ENCODE data around the gene KRT36.

Gene KRT36

DNA sequence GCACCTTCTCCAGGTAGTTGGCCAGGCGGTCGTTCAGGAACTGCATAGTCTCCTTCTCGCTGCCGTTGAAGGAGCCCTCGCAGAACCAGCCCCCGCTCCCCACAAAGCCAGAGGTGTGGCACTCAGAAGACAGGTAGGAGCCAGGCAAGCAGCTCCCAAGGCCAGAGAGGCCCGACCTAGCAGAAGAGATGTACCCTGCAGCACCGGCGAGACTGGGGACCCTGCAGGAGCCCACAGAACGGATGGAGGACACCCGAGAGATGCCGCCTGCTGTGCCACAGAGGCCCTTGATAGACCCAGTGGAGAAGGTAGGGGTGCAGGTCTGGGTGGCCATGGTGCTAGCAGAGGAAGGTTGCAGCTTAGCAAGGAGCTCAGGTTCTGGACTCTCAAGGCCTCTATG lies at the start of gene KRT36:
KRT36 (minus strand) TSS at position 380 of the 400 bp plus-strand sequence; CDS start at position 334, 46 bp downstream.
- Histone ChIP-seq H3K27me3 (ENCODE audit: control insufficient read depth, insufficient read depth, low read length) (no peaks in the 10 kb centered on the region), H3K9ac (ENCODE audit: low read length) (no peak within 1 kb of the TSS), H3K9me3 (ENCODE audit: control insufficient read depth, low read depth, low read length) (no peaks in the 10 kb centered on the region), H3K4me1 (ENCODE audit: control insufficient read depth, low read depth, low read length) (no peaks in the 10 kb centered on the region), H3K27ac (ENCODE audit: low read length) (no peak within 1 kb of the TSS), H3K36me3 (ENCODE audit: control insufficient read depth, low read depth, low read length) (no peaks in the 10 kb centered on the region), H3K4me3 (ENCODE audit: low read length) (no peak within 1 kb of the TSS)

- no peak overlapping the region for H3K9ac ChIP-seq (ENCODE audit: low read length)
- H3K36me3 ChIP-seq (ENCODE audit: control insufficient read depth, low read depth, low read length), result no peaks in the 10 kb centered on the region
- H3K9me3 ChIP-seq (ENCODE audit: control insufficient read depth, low read depth, low read length), result no peaks in the 10 kb centered on the region
- H3K4me1 ChIP-seq (ENCODE audit: control insufficient read depth, low read depth, low read length), result peaks cover 22% of the 10 kb centered on the region
- no peak overlapping the region for H3K27ac ChIP-seq (ENCODE audit: low read length)
- H3K27me3 ChIP-seq (ENCODE audit: control insufficient read depth, insufficient read depth, low read length), result no peaks in the 10 kb centered on the region
- H3K4me3 ChIP-seq (ENCODE audit: low read length), result no peak overlapping the region
These were observed 49.4 kb upstream of the KRT36 start for GRCh38 chr17:41539071-41539492.

DNA sequence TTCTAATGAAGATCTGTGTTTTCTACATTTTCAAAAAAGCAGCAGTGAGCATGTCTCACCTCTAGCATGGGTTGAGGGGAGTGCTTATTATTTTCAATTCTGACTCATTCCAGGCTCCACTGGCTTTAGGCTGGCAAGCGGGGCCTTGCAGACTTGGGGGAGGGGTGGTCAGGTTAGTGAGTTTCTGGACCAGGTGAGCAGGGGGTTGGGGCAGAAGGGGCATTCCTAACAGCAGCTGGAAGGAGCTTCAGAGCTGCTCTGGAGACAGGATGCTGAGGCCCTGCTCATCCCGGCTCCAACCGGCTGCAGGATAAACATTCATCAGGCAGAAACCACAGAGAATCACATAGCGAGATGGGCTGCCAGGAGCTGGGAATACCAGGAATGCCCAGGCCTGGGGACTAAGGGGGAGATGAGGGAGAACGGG lies 48.9 kb upstream of the KRT36 start:
- Histone ChIP-seq H3K9me3 (ENCODE audit: control insufficient read depth, low read depth, low read length) (no peaks in the 10 kb centered on the region), H3K27me3 (ENCODE audit: control insufficient read depth, insufficient read depth, low read length) (no peaks in the 10 kb centered on the region), H3K4me1 (ENCODE audit: control insufficient read depth, low read depth, low read length) (peaks cover 22% of the 10 kb centered on the region), H3K4me3 (ENCODE audit: low read length) (no peak overlapping the region), H3K27ac (ENCODE audit: low read length) (no peak overlapping the region), H3K36me3 (ENCODE audit: control insufficient read depth, low read depth, low read length) (no peaks in the 10 kb centered on the region), H3K9ac (ENCODE audit: low read length) (no peak overlapping the region)

DNA sequence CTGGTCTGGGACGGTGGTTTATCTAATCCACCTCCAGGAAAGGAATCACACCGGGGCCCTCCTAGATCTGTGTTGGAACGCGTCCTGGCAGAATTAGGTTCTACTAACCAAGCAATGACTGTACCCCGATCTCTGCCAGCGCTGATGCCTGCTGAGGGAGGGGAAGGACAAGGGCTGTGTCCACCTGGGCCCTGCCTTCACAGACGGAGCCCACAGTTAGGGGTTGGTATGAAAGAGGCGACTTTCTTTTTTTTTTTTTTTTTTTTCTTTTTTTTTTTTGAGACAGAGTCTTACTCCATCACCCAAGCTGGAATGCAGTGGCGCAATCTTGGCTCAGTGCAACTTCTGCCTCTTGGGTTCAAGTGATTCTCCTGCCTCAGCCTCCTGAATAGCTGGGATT lies 48.3 kb upstream of the KRT36 start:
- H3K9me3 ChIP-seq (ENCODE audit: control insufficient read depth, low read depth, low read length), result no peaks in the 10 kb centered on the region
- no peak overlapping the region for H3K9ac ChIP-seq (ENCODE audit: low read length)
- H3K36me3 ChIP-seq (ENCODE audit: control insufficient read depth, low read depth, low read length), result no peaks in the 10 kb centered on the region
- H3K4me3 ChIP-seq (ENCODE audit: low read length), result no peak overlapping the region
- H3K27me3 ChIP-seq (ENCODE audit: control insufficient read depth, insufficient read depth, low read length), result no peaks in the 10 kb centered on the region
- H3K4me1 ChIP-seq (ENCODE audit: control insufficient read depth, low read depth, low read length), result peaks cover 22% of the 10 kb centered on the region
- no peak overlapping the region for H3K27ac ChIP-seq (ENCODE audit: low read length)

DNA sequence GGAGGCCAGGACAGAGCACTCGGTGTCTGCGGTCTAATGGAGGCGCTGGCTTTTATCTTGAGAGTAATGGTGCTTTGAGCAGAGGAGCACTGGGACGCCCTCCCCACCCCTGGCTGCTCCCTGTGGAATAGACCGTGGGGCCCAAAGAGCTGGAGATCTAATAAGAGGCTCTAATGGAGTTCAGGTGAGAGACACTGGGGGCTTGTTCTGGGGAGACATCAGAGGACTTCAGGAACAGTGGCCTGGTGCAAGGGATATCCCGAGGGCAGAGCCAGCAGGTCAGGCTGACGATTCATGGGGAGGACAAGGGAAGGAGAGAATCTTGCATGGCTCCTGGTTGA lies 47.9 kb upstream of the KRT36 start:
- no peaks in the 10 kb centered on the region for H3K36me3 ChIP-seq (ENCODE audit: control insufficient read depth, low read depth, low read length)
- H3K4me3 ChIP-seq (ENCODE audit: low read length), result no peak overlapping the region
- no peaks in the 10 kb centered on the region for H3K27me3 ChIP-seq (ENCODE audit: control insufficient read depth, insufficient read depth, low read length)
- no peak overlapping the region for H3K27ac ChIP-seq (ENCODE audit: low read length)
- H3K9ac ChIP-seq (ENCODE audit: low read length), result no peak overlapping the region
- H3K9me3 ChIP-seq (ENCODE audit: control insufficient read depth, low read depth, low read length), result no peaks in the 10 kb centered on the region
- H3K4me1 ChIP-seq (ENCODE audit: control insufficient read depth, low read depth, low read length), result peaks cover 22% of the 10 kb centered on the region

- no peak overlapping the region for H3K4me3 ChIP-seq (ENCODE audit: low read length)
- H3K4me1 ChIP-seq (ENCODE audit: control insufficient read depth, low read depth, low read length), result peaks cover 22% of the 10 kb centered on the region
- H3K36me3 ChIP-seq (ENCODE audit: control insufficient read depth, low read depth, low read length), result no peaks in the 10 kb centered on the region
- H3K9ac ChIP-seq (ENCODE audit: low read length), result no peak overlapping the region
- H3K9me3 ChIP-seq (ENCODE audit: control insufficient read depth, low read depth, low read length), result no peaks in the 10 kb centered on the region
- H3K27ac ChIP-seq (ENCODE audit: low read length), result no peak overlapping the region
- H3K27me3 ChIP-seq (ENCODE audit: control insufficient read depth, insufficient read depth, low read length), result no peaks in the 10 kb centered on the region
These were observed 47.3 kb upstream of the KRT36 start for GRCh38 chr17:41536741-41537613.

DNA sequence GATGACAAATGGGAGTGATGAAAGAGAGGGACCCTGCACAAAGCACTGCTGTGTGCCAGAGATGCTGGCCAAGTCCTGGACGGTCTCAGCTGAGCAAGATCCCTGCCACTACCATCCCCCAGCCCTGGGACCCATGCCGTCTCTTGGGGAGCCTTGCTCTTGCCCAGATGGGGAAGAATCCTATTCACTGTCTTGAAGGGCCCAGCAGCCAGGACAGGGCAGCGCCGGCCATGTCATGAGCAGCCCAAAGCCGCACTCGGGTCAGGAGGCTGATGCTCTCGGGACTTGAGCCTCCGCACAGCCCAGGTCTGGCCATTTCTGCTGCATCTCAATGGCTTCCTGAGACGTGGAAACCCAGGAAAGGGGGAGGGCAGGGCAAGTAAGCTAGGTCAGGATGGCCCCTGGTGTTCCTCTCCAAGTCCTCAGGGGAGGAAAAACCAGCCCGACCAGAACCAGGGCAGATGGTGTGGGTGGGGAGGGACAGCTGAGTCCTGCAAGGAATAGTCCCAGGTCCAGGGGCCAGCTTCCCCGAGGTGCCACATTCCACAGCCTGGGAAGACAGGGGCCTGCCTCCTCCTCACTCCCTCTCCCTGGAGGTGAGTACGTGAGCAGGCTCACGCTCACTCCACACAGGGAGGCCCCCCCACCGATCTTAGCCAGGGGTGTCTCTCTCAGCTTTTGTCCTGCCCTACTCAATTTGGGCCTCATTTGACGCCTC lies 46.2 kb upstream of the KRT36 start:
- Histone ChIP-seq H3K4me3 (ENCODE audit: low read length) (no peak overlapping the region), H3K27me3 (ENCODE audit: control insufficient read depth, insufficient read depth, low read length) (no peaks in the 10 kb centered on the region), H3K4me1 (ENCODE audit: control insufficient read depth, low read depth, low read length) (peaks cover 22% of the 10 kb centered on the region), H3K9me3 (ENCODE audit: control insufficient read depth, low read depth, low read length) (no peaks in the 10 kb centered on the region), H3K27ac (ENCODE audit: low read length) (no peak overlapping the region), H3K36me3 (ENCODE audit: control insufficient read depth, low read depth, low read length) (no peaks in the 10 kb centered on the region), H3K9ac (ENCODE audit: low read length) (no peak overlapping the region)

- H3K27me3 ChIP-seq (ENCODE audit: control insufficient read depth, insufficient read depth, low read length), result no peaks in the 10 kb centered on the region
- H3K4me3 ChIP-seq (ENCODE audit: low read length), result no peak overlapping the region
- H3K36me3 ChIP-seq (ENCODE audit: control insufficient read depth, low read depth, low read length), result no peaks in the 10 kb centered on the region
- no peak overlapping the region for H3K27ac ChIP-seq (ENCODE audit: low read length)
- no peaks in the 10 kb centered on the region for H3K9me3 ChIP-seq (ENCODE audit: control insufficient read depth, low read depth, low read length)
- no peak overlapping the region for H3K9ac ChIP-seq (ENCODE audit: low read length)
- peaks cover 21% of the 10 kb centered on the region for H3K4me1 ChIP-seq (ENCODE audit: control insufficient read depth, low read depth, low read length)
These were observed 45.3 kb upstream of the KRT36 start for GRCh38 chr17:41534899-41535546.

DNA sequence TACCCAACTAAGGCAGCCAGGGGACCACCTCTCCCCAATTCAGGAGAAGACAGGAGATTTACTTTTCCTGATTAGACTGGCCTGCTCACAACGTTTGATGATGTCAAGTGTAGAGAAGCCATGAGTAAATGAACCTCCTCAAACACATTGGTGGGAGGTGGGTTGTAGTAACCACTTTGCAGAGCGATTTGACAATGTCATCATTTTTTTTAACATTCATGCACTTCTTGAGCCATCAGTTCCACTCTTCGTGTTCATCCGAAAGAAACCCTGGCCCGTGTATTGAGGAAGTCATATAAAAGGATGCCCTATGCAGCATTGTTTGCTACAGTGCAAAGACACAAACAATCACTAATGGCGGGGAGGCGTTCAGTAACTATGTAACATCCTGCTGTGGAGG lies 43.9 kb upstream of the KRT36 start:
- Histone ChIP-seq H3K27me3 (ENCODE audit: control insufficient read depth, insufficient read depth, low read length) (no peaks in the 10 kb centered on the region), H3K36me3 (ENCODE audit: control insufficient read depth, low read depth, low read length) (no peaks in the 10 kb centered on the region), H3K9ac (ENCODE audit: low read length) (no peak overlapping the region), H3K9me3 (ENCODE audit: control insufficient read depth, low read depth, low read length) (no peaks in the 10 kb centered on the region), H3K27ac (ENCODE audit: low read length) (no peak overlapping the region), H3K4me1 (ENCODE audit: control insufficient read depth, low read depth, low read length) (peaks cover 23% of the 10 kb centered on the region), H3K4me3 (ENCODE audit: low read length) (no peak overlapping the region)

DNA sequence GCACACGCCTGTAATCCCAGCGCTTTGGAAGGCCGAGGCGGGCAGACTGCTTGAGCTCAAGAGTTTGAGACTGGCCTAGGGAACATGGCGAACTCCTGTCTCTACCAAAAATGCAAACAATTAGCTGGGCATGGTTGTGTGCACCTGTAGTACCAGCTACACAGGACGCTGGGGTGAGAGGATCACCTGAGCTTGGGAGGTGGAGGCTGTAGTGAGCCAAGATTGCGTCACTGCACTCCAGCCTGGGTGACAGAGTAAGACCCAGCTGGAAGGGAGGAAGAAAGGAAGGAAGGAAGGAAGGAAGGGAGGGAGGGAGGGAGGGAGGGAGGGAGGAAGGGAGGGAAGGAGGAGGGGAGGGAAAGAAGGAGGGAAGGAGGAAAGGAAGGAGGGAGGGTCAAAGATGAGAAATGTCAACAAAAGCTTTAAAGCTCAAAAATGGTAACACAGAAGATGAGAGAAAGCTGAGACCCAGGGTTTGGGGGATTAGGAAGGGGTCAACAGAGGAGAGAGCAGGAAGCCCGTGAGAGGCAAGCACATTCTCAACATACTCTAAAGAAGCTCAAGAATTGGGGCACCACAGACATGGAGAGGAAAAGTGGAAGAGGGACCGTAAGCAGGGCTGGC lies 43.3 kb upstream of the KRT36 start:
- Histone ChIP-seq H3K27me3 (ENCODE audit: control insufficient read depth, insufficient read depth, low read length) (no peaks in the 10 kb centered on the region), H3K9me3 (ENCODE audit: control insufficient read depth, low read depth, low read length) (no peaks in the 10 kb centered on the region), H3K36me3 (ENCODE audit: control insufficient read depth, low read depth, low read length) (no peaks in the 10 kb centered on the region), H3K4me3 (ENCODE audit: low read length) (no peak overlapping the region), H3K9ac (ENCODE audit: low read length) (no peak overlapping the region), H3K27ac (ENCODE audit: low read length) (no peak overlapping the region), H3K4me1 (ENCODE audit: control insufficient read depth, low read depth, low read length) (peaks cover 22% of the 10 kb centered on the region)

GRCh38 chr17:41531993-41532392 lies 42.3 kb upstream of the KRT36 start:
- Histone ChIP-seq H3K9me3 (ENCODE audit: control insufficient read depth, low read depth, low read length) (no peaks in the 10 kb centered on the region), H3K27ac (ENCODE audit: low read length) (no peak overlapping the region), H3K4me3 (ENCODE audit: low read length) (no peak overlapping the region), H3K4me1 (ENCODE audit: control insufficient read depth, low read depth, low read length) (peaks cover 22% of the 10 kb centered on the region), H3K36me3 (ENCODE audit: control insufficient read depth, low read depth, low read length) (no peaks in the 10 kb centered on the region), H3K9ac (ENCODE audit: low read length) (no peak overlapping the region), H3K27me3 (ENCODE audit: control insufficient read depth, insufficient read depth, low read length) (no peaks in the 10 kb centered on the region)
